Mesenchymal stem cell (in vitro differentiated cells and primary cell): ENCODE results near the gene NEDD4L.
A peak's percentile ranks its signal among the peaks of the same experiment; 100 is the strongest.

Source experiments
- DNase-seq: peaks from one replicate; pipeline ENCODE4 v3.0.0-alpha.2; 2013
- H2AFZ ChIP-seq: one replicate; pipeline ENCODE4 v1.6.1; 2013; ENCODE audit warnings: low read depth, mild to moderate bottlenecking, control low read depth, inconsistent platforms, low read length, moderate library complexity
- H2AK5ac ChIP-seq: 2 replicates; pipeline ENCODE4 v1.6.1; 2013; ENCODE audit warnings: low read length, moderate library complexity, mild to moderate bottlenecking, inconsistent platforms; ENCODE audit not compliant: severe bottlenecking
- H2BK120ac ChIP-seq: one replicate; pipeline ENCODE4 v1.6.1; 2013; ENCODE audit warnings: low read depth, mild to moderate bottlenecking, inconsistent platforms, low read length, moderate library complexity
- H2BK12ac ChIP-seq, 2 experiments: one replicate each; pipeline ENCODE4 v1.6.1; 2013; ENCODE audit warnings: inconsistent platforms in 2 of 2, low read length in 2 of 2, mild to moderate bottlenecking in 2 of 2, moderate library complexity in 2 of 2, control low read depth in 1 of 2
- H2BK15ac ChIP-seq: one replicate; pipeline ENCODE4 v1.6.1; 2013; ENCODE audit warnings: mild to moderate bottlenecking, low read depth, inconsistent platforms; ENCODE audit not compliant: poor library complexity, severe bottlenecking
- H2BK5ac ChIP-seq: 2 replicates; pipeline ENCODE4 v1.6.1; 2013; ENCODE audit warnings: low read depth, mild to moderate bottlenecking, low read length, control low read depth, inconsistent platforms; ENCODE audit not compliant: poor library complexity, severe bottlenecking
- H3K14ac ChIP-seq, 2 experiments: one replicate each; pipeline ENCODE4 v1.6.1; 2013; ENCODE audit warnings: inconsistent platforms in 2 of 2, low read length in 2 of 2, control low read depth in 1 of 2, mild to moderate bottlenecking in 1 of 2, moderate library complexity in 1 of 2
- H3K18ac ChIP-seq, 2 experiments: one replicate each; pipeline ENCODE4 v1.6.1; 2013; ENCODE audit warnings: inconsistent platforms in 2 of 2, low read length in 2 of 2, control low read depth in 1 of 2, low read depth in 1 of 2, mild to moderate bottlenecking in 1 of 2
- H3K23ac ChIP-seq, 2 experiments: one replicate each; pipeline ENCODE4 v1.6.1; 2013; ENCODE audit warnings: inconsistent platforms in 2 of 2, low read length in 2 of 2, mild to moderate bottlenecking in 2 of 2, moderate library complexity in 2 of 2, control low read depth in 1 of 2
- H3K27ac ChIP-seq: 2 replicates; pipeline ENCODE4 v1.5.1; 2013; ENCODE audit warnings: mild to moderate bottlenecking, moderate library complexity, low read length, control low read depth, inconsistent platforms; ENCODE audit not compliant: poor library complexity, severe bottlenecking
- H3K27me3 ChIP-seq, 2 experiments: 2 replicates each; pipeline versions ENCODE4 v1.6.1 to v1.7.0; 2013; ENCODE audit warnings: low read length in 2 of 2, mild to moderate bottlenecking in 2 of 2, moderate library complexity in 2 of 2, control low read depth in 1 of 2, inconsistent platforms in 1 of 2; ENCODE audit not compliant: control insufficient read depth in 1 of 2, insufficient read depth in 1 of 2
- H3K36me3 ChIP-seq, 2 experiments: 2 replicates each; pipeline versions ENCODE4 v1.6.1 to v1.7.0; 2013; ENCODE audit warnings: low read length in 2 of 2, control low read depth in 1 of 2, inconsistent platforms in 1 of 2, low read depth in 1 of 2, mild to moderate bottlenecking in 1 of 2; ENCODE audit not compliant: insufficient read depth in 2 of 2, control insufficient read depth in 1 of 2
- H3K4ac ChIP-seq, 2 experiments: one replicate each; pipeline ENCODE4 v1.6.1; 2013; ENCODE audit warnings: inconsistent platforms in 2 of 2, low read length in 2 of 2, mild to moderate bottlenecking in 2 of 2, moderate library complexity in 2 of 2, control low read depth in 1 of 2, low read depth in 1 of 2
- H3K4me1 ChIP-seq: 2 replicates; pipeline ENCODE4 v1.6.1; 2013; ENCODE audit warnings: low read depth, low read length, control low read depth; ENCODE audit not compliant: control insufficient read depth, insufficient read depth
- H3K4me2 ChIP-seq: 2 replicates; pipeline ENCODE4 v1.6.1; 2013; ENCODE audit warnings: low read length, mild to moderate bottlenecking, inconsistent platforms; ENCODE audit not compliant: poor library complexity, severe bottlenecking
- H3K4me3 ChIP-seq, 2 experiments: 2 replicates each; pipeline versions ENCODE4 v1.5.1 to v1.7.0; 2013; ENCODE audit warnings: low read length in 2 of 2, mild to moderate bottlenecking in 2 of 2, control low read depth in 1 of 2, low read depth in 1 of 2; ENCODE audit not compliant: insufficient read depth in 1 of 2
- H3K79me1 ChIP-seq: replicated peaks from 2 replicates; pipeline ENCODE4 v1.6.1; 2013; ENCODE audit warnings: mild to moderate bottlenecking, control low read depth, low read length, inconsistent platforms; ENCODE audit not compliant: poor library complexity, severe bottlenecking
- H3K9ac ChIP-seq: 2 replicates; pipeline ENCODE4 v1.7.0; 2013; ENCODE audit warnings: mild to moderate bottlenecking, low read length, moderate library complexity
- H3K9me3 ChIP-seq: 2 replicates; pipeline ENCODE4 v1.7.0; 2013; ENCODE audit warnings: mild to moderate bottlenecking, low read length; ENCODE audit not compliant: control insufficient read depth
- H4K8ac ChIP-seq: one replicate; pipeline ENCODE4 v1.6.1; 2013; ENCODE audit warnings: inconsistent platforms, mild to moderate bottlenecking, low read length, moderate library complexity
- H4K91ac ChIP-seq: one replicate; pipeline ENCODE4 v1.6.1; 2013; ENCODE audit warnings: mild to moderate bottlenecking, low read length, inconsistent platforms
- WGBS: methylation state at CpG from one replicate; pipeline ENCODE4 v1.1.7; 2013; ENCODE audit warnings: mixed read lengths; 5-methylcytosine and 5-hydroxymethylcytosine counted together

NEDD4L gene

GRCh38 chr18:58158459-58158858 is 114.4 kb downstream of the NEDD4L start:
- Histone ChIP-seq H3K27me3 (no peaks in the 10 kb centered on the region), H3K14ac (no peak overlapping the region), H4K91ac (no peak overlapping the region), H3K4me2 (no peak overlapping the region), H4K8ac (no peak overlapping the region), H2BK12ac (peak overlapping the region in 1 of 2 experiments; percentile 5), H3K79me1 (peaks cover 8% of the 10 kb centered on the region), H3K4me3 (no peak overlapping the region), H2BK120ac (no peak overlapping the region), H2BK15ac (no peak overlapping the region), H3K9ac (no peak overlapping the region), H3K18ac (no peak overlapping the region), H2BK5ac (no peak overlapping the region), H3K4me1 (peaks cover 2% of the 10 kb centered on the region), H3K9me3 (no peaks in the 10 kb centered on the region), H3K4ac (no peak overlapping the region), H2AFZ (no peak overlapping the region), H2AK5ac (no peak overlapping the region), H3K27ac (no peak overlapping the region), H3K23ac (no peak overlapping the region), H3K36me3 (no peaks in the 10 kb centered on the region)
- DNase-seq: no peak
- 94% methylated on average over 5 of the region's 5 CpGs for WGBS

- H3K79me1 ChIP-seq: peaks cover 5% of the 10 kb centered on the region
- 17% methylated on average over 1 of the region's 3 CpGs for WGBS
- no peak overlapping the region for H2BK5ac ChIP-seq
- no peaks in the 10 kb centered on the region for H3K4me1 ChIP-seq
- H2AK5ac ChIP-seq: no peak overlapping the region
- H2BK120ac ChIP-seq: no peak overlapping the region
- no peak overlapping the region for H3K14ac ChIP-seq
- no peak overlapping the region for H4K8ac ChIP-seq
- H3K27me3 ChIP-seq: no peaks in the 10 kb centered on the region
- peak overlapping the region; percentile 19 for H3K4me2 ChIP-seq
- no peak overlapping the region for H3K23ac ChIP-seq
- H3K4me3 ChIP-seq: no peak overlapping the region
- H2BK15ac ChIP-seq: no peak overlapping the region
- no peak overlapping the region for H4K91ac ChIP-seq
- no peaks in the 10 kb centered on the region for H3K9me3 ChIP-seq
- H3K18ac ChIP-seq: no peak overlapping the region
- H3K36me3 ChIP-seq: no peaks in the 10 kb centered on the region
- no peak overlapping the region for H2AFZ ChIP-seq
- H3K27ac ChIP-seq: no peak overlapping the region
- DNase-seq: no peak
- no peak overlapping the region for H3K4ac ChIP-seq
- no peak overlapping the region for H2BK12ac ChIP-seq
- H3K9ac ChIP-seq: no peak overlapping the region
Observed at GRCh38 chr18:58161659-58162058, 117.6 kb downstream of the NEDD4L start.

GRCh38 chr18:58162127-58162526 is 118.1 kb downstream of the NEDD4L start:
- H2BK15ac ChIP-seq: no peak overlapping the region
- DNase-seq: no peak
- no peak overlapping the region for H3K9ac ChIP-seq
- H3K9me3 ChIP-seq: no peaks in the 10 kb centered on the region
- 85% methylated on average over 6 of the region's 6 CpGs for WGBS
- H4K91ac ChIP-seq: no peak overlapping the region
- no peak overlapping the region for H2BK120ac ChIP-seq
- H3K4ac ChIP-seq: no peak overlapping the region
- no peak overlapping the region for H2AK5ac ChIP-seq
- no peaks in the 10 kb centered on the region for H3K4me1 ChIP-seq
- no peaks in the 10 kb centered on the region for H3K27me3 ChIP-seq
- peaks cover 5% of the 10 kb centered on the region for H3K79me1 ChIP-seq
- H4K8ac ChIP-seq: no peak overlapping the region
- no peak overlapping the region for H3K4me3 ChIP-seq
- H3K36me3 ChIP-seq: no peaks in the 10 kb centered on the region
- no peak overlapping the region for H3K14ac ChIP-seq
- no peak overlapping the region for H3K18ac ChIP-seq
- no peak overlapping the region for H2BK5ac ChIP-seq
- H3K23ac ChIP-seq: no peak overlapping the region
- no peak overlapping the region for H2AFZ ChIP-seq
- no peak overlapping the region for H3K27ac ChIP-seq
- H2BK12ac ChIP-seq: no peak overlapping the region
- no peak overlapping the region for H3K4me2 ChIP-seq

- Histone ChIP-seq H4K91ac (no peak overlapping the region), H3K18ac (no peak overlapping the region), H2AFZ (no peak overlapping the region), H2BK5ac (no peak overlapping the region), H3K4me2 (no peak overlapping the region), H2AK5ac (no peak overlapping the region), H3K4ac (no peak overlapping the region), H3K23ac (no peak overlapping the region), H2BK15ac (no peak overlapping the region), H3K79me1 (peaks cover 4% of the 10 kb centered on the region), H3K4me1 (no peaks in the 10 kb centered on the region), H3K14ac (no peak overlapping the region), H3K27me3 (no peaks in the 10 kb centered on the region), H2BK120ac (no peak overlapping the region), H3K4me3 (no peak overlapping the region), H3K27ac (no peak overlapping the region), H4K8ac (no peak overlapping the region), H3K9ac (no peak overlapping the region), H2BK12ac (no peak overlapping the region), H3K36me3 (no peaks in the 10 kb centered on the region), H3K9me3 (no peaks in the 10 kb centered on the region)
- WGBS: 82% methylated on average over 6 of the region's 6 CpGs
- no peak for DNase-seq
Observed at GRCh38 chr18:58163004-58163590, 119.1 kb downstream of the NEDD4L start.
